BE2C (cell line): ENCODE measurements around the gene LAMTOR4.
A peak's percentile ranks its signal among the peaks of the same experiment; 100 is the strongest.

ENCODE experiments used
- DNase-seq: peaks from one replicate; pipeline ENCODE4 v3.0.0-alpha.2; 2020
- H3K27me3 ChIP-seq: fragments of 250-450 bp; sonication (Bioruptor Pico); 2 replicates; pipeline ENCODE4 v1.5.1; 2020; ENCODE audit warnings: mild to moderate bottlenecking
- H3K36me3 ChIP-seq: fragments of 250-450 bp; sonication (Bioruptor Pico); 2 replicates; pipeline ENCODE4 v1.5.1; 2020; ENCODE audit warnings: mild to moderate bottlenecking
- H3K4me1 ChIP-seq: fragments of 250-450 bp; sonication (Bioruptor Pico); 2 replicates; pipeline ENCODE4 v1.5.1; 2020
- H3K4me3 ChIP-seq: 2 replicates; pipeline ENCODE4 v1.5.1; 2011; ENCODE audit warnings: low read depth, low read length
- H3K9me3 ChIP-seq: fragments of 250-450 bp; sonication (Bioruptor Pico); 2 replicates; pipeline ENCODE4 v1.5.1; 2020
- TF ChIP-seq, protein P1 (sequence below): IDR thresholded peaks from 2 replicates; pipeline ENCODE4 v1.5.1; 2012; ENCODE audit warnings: mild to moderate bottlenecking, low read depth, low read length

The LAMTOR4 gene

DNA sequence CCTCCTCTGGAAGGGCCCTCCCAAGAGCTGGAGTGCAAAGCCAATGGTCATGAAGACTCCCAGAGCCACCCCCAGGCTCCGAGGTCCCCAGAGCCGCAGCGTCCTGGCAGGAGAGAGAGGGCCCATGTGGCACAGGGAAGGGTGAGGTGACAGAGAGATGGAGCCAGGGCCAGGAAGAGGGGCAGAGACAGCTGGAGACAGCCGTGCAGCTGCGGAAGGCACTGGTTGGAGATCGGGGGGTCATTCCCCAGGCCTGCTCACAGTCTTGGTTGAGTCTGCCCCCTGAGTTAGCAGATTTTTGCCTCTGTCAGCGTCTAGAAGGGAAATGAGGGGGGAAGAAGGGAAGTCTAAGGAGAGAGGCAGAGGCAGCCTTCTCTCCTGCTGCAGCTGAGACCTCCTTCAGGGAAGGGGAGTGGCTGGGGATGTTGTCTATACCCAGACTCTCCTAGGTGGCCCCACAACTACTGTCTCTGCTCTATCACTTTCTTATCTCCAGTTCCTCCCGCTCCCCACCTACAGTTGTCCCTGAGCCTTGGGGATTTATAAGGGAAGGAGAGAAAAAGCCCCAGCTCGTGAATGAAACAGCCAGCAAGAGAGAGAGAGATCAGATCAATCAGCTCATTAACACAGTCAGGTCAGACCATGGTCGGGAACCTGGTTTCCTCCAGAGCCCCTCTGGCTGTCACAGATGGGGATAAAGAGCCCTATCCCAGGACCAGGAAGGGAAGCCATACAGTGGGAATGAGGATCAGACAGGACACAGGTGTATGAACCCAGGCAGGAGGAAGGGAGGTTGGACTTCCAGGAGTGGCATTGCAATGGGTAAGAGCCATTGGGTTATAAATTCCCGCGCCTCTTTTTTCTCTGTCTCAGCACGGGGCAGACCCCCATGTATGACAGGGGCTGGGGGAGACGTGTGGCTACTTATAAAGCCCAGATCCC, 18.5 kb downstream of the LAMTOR4 start:
- Histone ChIP-seq H3K36me3 (no peaks in the 10 kb centered on the region), H3K4me3 (no peak overlapping the region; the same call in 1 of the 2 replicates), H3K9me3 (no peaks in the 10 kb centered on the region), H3K4me1 (peaks cover 5% of the 10 kb centered on the region), H3K27me3 (peaks cover 21% of the 10 kb centered on the region)
- TF ChIP-seq, protein P1, sequence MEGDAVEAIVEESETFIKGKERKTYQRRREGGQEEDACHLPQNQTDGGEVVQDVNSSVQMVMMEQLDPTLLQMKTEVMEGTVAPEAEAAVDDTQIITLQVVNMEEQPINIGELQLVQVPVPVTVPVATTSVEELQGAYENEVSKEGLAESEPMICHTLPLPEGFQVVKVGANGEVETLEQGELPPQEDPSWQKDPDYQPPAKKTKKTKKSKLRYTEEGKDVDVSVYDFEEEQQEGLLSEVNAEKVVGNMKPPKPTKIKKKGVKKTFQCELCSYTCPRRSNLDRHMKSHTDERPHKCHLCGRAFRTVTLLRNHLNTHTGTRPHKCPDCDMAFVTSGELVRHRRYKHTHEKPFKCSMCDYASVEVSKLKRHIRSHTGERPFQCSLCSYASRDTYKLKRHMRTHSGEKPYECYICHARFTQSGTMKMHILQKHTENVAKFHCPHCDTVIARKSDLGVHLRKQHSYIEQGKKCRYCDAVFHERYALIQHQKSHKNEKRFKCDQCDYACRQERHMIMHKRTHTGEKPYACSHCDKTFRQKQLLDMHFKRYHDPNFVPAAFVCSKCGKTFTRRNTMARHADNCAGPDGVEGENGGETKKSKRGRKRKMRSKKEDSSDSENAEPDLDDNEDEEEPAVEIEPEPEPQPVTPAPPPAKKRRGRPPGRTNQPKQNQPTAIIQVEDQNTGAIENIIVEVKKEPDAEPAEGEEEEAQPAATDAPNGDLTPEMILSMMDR = no peak
- DNase-seq = no peak

- DNase-seq = no peak
- H3K4me1 ChIP-seq = peaks cover 5% of the 10 kb centered on the region
- H3K27me3 ChIP-seq = peaks cover 21% of the 10 kb centered on the region
- TF ChIP-seq, protein P1 = no peak
- H3K9me3 ChIP-seq = no peaks in the 10 kb centered on the region
- no peaks in the 10 kb centered on the region for H3K36me3 ChIP-seq
- H3K4me3 ChIP-seq = peak overlapping the region; percentile 46
These were observed 19.2 kb downstream of the LAMTOR4 start for GRCh38 chr7:100167912-100168323.

GRCh38 chr7:100169147-100169850, 20.6 kb downstream of the LAMTOR4 start:
- H3K4me3 ChIP-seq = no peak overlapping the region
- TF ChIP-seq, protein P1 = no peak
- no peak for DNase-seq
- peaks cover 21% of the 10 kb centered on the region for H3K27me3 ChIP-seq
- H3K9me3 ChIP-seq = no peaks in the 10 kb centered on the region
- H3K36me3 ChIP-seq = no peaks in the 10 kb centered on the region
- H3K4me1 ChIP-seq = peaks cover 5% of the 10 kb centered on the region

GRCh38 chr7:100170101-100170897, 21.6 kb downstream of the LAMTOR4 start:
- peaks cover 21% of the 10 kb centered on the region for H3K27me3 ChIP-seq
- H3K36me3 ChIP-seq = no peaks in the 10 kb centered on the region
- TF ChIP-seq, protein P1 = no peak
- H3K4me1 ChIP-seq = peaks cover 5% of the 10 kb centered on the region
- no peaks in the 10 kb centered on the region for H3K9me3 ChIP-seq
- H3K4me3 ChIP-seq = no peak overlapping the region
- no peak for DNase-seq

GRCh38 chr7:100171087-100171681, 22.5 kb downstream of the LAMTOR4 start:
- Histone ChIP-seq H3K27me3 (peaks cover 20% of the 10 kb centered on the region), H3K9me3 (no peaks in the 10 kb centered on the region), H3K4me1 (peaks cover 5% of the 10 kb centered on the region), H3K36me3 (no peaks in the 10 kb centered on the region), H3K4me3 (peak overlapping the region; percentile 40)
- DNase-seq = peak; percentile 34
- TF ChIP-seq, protein P1 = no peak
